C1 segment of cervical spinal cord (tissue), 14 donors: ENCODE data around the gene DISP3.

Source experiments
- DNase-seq, 14 donors: peaks; one replicate each; lab custom pipeline; 2025; lab: John Stamatoyannopoulos, UW

Gene DISP3

DNA sequence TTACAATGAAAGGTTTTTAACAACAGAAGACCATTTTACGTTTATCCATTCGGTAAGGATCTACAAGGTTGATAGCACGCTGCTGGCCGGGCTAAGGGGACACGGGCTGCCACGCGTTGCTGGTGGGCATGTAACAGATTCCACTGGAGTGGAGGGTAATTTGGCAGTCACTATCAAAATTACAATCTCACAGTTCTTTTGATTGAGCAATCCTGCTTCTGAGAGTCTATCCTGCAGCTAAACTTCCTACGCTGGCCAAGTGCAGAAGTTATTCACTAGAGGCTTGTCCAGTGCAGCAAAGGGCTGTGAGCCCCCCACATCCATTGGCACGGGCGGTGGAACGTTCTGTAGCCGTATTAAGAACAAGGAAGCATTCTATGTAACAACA is 61.8 kb downstream of the DISP3 start:
- no peak for DNase-seq

DNA sequence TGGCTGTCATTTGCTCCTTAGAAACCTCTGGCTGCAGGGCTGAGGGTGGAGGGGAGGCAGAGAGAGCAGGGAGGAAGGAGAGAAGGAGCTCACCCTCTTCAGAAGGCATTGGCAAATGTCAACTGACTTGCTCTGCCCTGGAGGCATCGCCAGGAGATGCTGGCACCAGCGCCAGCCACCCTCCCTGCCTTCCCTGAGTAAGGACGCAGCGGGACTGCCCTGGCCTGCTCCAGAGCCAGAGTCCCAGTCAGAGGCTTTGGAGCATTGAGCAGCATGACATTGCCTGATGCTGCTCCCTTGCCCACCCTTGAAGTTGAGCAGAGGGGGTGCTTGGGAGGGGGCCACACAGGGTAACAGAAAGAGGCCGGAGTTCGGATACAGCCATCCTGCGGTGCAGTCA is 62.3 kb downstream of the DISP3 start:
- DNase-seq: no peak

DNA sequence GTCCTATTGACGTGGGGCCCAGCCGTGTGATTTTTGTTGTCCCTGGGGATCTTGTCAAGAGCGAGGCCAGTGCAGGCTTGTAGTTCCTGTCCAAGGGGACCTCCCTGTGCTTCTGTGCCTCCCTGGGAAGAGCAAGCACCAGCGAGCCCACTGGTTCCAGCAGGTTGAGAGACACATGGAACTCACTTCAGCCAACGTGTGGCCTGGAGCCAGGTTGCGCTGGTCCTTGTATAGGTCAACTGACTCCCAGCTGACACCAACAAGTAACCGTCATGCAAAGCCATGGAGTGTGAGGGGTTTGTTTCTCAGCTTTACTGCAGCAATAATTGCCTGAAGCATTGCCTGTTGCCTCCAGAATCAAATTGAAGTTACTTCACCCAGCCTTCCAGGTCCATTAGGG is 63.0 kb downstream of the DISP3 start:
- no peak for DNase-seq

DNA sequence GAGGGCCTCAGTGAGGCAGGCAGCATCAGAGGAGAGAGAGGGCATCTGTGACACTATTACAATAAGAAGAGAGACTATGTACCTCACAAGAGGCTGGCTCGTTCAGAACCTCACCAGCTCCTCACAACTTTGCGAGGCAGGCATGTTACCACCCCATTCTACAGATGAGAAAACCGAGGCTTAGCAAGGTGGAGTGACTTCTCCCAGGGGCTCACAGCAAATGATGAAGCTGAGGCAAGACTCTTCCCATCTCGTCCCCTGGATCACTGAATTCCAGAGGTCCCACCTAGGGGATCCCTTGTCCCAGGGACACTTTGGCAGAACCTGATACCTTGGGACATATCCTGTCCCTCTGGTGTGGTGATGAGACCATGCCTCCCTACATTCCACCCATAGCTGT is 64.4 kb downstream of the DISP3 start:
- DNase-seq: no peak

DNA sequence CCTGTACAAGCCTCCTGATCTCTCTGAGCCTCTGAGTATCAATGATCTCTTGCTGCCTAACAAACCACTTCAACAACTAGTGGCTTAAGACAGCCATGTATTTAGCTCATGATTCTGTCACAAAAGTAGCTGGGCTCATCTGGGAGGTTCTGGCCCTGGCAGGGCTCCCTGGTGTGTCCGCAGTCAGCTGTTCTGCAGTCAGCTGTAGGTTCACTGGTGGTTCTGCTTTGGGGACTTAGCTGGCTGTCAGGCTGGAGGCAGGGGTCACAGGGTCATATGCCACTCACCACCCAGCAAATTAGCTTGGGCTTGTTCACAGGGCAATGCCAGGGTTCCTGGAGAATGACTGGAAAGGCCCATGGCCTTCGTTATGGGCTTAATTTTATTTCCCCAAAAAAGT is 64.8 kb downstream of the DISP3 start:
- no peak for DNase-seq

DNA sequence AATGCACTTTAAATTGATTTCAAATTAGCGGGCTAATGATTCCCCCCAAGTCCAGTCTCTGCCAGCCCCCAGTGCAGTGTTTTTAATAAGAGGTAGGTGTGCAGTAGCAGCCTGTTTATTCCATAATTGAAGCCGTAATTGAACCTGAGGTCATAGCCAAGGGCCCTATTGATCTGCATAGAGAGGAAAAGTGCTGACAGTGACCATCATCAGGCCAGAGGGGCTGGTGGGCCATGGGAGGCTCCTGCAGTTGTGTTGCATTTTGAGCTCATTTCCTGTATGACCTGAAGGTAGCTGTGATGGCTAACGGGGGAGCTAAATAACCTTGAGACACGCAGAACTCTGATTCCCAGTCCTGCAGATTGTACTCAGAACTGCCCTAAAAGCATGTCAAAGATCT is 67.5 kb downstream of the DISP3 start:
- no peak for DNase-seq

DNA sequence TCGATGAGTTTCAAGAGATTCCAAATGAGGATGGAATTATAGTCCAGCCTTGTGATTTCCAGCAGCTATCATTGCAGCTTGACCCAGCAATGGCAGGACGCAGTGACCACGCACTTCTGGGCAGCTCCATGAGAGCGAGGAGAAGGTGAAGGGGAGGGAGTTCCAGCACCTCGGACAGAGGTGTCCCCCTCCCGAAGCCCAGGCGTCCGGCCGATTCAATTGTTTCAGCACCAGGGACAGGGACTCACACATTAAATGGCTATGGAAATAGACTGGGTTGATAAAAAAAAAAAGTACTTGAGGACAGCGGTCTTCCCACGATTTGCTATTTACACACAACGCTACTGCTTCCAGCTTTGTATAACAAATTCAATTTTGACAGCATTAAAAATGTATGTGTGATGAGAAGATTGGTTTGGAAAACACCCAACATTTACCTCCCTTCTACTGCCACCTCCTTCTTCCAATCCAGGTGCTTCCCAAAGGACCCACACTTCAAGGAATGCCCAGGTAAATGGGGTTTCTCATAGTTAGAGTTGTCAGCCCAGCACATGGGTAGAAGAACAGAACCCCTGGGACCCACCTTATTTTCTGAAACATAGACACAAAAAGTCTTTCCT is 71.8 kb downstream of the DISP3 start:
- peak in 6 of 14 donors; percentile 2 to 47 (median 18) for DNase-seq

DNA sequence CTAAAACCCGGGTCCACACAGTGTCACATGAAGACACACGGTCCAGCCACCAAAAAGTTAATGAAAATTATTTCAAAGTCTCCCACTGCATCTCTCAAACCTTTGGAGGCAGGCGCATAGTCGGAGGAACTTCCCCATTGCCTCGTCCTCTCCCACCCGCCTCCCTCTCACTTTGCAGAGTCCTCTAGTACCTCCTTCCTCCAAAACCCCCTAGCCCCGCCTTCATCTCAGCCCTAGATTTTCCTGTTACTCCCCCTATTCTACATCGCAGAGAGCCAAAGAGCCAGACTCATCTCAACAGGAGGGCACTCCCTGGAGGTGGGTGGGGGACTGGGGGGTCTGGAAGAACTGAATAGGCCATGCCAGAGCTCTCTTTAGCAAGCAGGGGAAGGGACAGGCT is 79.3 kb downstream of the DISP3 start:
- DNase-seq: no peak

DNA sequence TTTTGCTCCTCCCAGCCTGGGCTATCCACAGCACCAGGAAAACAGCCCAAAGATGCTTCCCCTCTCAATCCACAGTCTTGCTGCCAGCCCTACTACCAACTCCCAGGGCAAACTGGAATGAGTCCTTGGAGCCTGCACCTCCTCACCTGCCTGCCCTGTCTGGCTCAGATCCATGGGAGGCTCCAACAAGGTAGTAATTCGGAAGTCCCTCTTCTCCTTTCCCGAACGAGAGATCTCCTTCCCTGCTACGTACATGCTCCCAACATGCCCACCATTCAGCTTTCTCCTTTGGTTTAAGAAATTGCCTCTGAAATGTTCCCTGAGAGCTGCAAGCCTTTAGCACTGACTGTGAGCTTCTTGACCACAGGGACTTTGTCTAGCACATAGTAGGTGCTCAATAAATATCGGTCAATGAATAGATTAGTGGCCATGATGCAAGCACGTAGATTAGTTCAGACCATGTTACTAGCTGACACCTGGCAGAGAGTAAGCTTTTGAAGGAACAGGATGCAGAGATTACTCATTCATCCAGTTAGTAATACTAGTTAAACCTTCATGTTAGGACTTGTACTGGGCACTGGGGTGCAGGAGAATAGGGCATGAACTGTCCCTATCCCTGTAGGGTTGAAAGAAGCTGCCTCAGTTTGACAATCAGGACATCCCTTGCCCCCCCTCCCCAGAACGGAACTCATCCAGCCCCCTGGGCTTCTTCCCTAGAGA is 80.1 kb downstream of the DISP3 start:
- no peak for DNase-seq

DNA sequence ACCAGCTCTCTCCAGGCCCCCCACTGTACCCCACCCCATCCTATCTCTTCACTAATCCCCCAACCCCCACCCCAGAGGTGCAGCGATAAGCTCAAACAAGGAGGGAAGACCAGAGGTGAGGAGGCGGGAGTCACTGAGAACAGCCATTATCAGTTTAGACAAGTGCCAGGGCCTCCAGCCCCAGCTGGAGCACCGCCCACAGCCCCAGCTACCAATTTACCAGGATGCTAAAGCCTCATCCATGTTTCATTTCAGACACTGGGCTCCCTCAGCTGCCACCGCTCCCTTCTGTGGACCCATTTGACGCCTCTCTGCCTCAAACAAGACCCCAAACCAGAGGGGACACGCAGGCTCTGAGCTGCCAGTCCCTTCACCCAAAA is 80.6 kb downstream of the DISP3 start:
- DNase-seq: no peak

DNA sequence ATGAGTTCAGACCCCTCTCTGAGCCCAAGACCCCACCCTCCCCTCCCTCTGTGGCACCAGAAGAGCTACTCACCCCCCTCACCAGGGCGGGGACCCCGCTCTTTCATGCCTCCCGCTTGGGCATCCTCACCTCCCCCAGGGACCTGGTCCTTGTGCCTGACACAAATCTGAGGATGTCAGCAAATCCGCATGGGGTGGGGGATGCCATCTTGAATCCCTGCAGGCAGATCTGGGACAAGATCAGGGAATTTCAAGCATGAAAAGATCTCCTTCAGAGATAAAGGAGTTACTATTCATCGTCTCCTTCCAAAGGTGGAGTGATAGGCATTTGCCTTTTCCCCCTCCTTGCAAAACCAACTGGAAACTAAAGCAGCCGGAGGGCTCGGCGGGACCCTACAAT is 81.1 kb downstream of the DISP3 start:
- DNase-seq: no peak

DNA sequence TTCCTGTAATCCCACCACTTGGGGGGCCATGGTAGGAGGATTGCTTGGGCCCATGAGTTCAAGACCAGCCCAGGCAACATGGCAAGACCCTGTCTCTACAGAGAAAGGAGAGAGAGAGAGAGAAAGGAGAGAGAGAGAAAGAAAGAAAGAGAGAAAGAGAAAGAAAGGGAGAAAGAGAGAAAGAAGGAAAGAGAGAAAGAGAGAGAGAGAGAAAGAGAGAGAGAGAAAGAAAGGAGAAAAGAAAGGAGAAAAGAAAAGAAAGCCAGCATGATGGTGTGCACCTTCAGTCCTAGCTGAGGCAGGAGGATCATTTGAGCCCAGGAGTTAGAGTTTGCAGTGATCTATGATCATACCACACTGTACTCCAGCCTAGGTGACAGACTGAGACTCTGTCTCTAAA is 82.8 kb downstream of the DISP3 start:
- DNase-seq: no peak

DNA sequence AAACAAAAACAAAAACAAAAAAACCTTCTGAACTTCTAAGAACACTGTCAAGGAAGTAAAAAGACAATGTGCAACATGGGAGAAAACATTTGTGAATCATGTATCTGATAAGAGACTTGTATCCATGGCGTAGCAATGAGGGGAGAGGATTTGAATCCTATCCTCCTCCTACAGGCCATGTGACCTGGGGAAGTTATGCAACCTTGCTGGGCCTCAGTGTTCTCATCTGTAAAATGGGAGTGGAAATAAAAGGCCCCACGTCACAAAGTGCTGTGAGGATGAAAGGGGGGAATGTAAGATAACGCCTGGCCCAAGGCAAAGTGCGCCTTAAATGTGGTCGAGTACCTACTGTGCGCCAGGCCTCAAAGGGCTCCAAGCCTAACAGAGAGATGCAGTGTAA is 83.7 kb downstream of the DISP3 start:
- no peak for DNase-seq

DNA sequence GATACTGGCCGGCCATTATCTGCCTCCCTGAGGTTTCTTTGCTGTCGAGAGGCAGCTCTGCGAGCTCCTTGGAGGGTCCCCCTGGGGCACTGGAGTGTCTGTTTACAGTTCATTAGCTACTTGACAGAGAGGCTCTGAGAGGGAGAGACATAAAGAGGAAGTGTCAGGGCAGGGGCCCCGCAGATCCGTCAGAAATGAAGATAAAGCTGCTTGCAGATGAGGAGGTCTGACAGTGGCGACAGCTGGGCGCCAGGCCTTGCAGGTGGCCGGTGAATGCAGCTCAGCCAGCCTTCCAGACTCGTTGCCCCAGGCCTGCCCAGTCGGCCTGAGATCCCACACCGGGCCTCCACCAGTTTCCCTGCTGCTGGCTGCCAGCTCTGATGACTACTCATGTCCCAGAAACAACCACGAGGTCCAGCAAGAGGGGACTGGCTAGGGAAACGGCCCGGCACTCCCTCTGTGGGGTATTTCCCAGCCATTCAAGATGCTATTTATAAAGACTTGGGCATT is 84.7 kb downstream of the DISP3 start:
- DNase-seq: peak in 1 of 14 donors; percentile 10

DNA sequence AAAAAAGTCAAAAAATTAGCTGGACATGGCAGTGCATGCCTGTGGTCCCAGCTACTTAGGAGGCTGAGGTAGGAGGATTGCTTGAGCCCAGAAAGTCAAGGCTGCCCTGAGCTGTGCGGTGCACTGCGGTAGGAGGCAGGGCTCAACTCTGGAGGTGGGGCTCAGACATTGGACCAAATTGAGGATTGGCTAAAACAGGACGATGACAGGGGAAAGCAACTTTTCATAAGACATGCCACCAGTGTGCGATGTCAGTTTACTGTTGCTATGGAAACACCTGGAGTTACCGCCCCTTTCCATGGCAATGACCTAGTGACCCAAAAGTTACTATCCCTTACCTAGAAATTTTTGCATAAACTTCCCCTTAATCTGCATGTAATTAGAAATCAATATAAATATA is 85.3 kb downstream of the DISP3 start:
- DNase-seq: no peak

DNA sequence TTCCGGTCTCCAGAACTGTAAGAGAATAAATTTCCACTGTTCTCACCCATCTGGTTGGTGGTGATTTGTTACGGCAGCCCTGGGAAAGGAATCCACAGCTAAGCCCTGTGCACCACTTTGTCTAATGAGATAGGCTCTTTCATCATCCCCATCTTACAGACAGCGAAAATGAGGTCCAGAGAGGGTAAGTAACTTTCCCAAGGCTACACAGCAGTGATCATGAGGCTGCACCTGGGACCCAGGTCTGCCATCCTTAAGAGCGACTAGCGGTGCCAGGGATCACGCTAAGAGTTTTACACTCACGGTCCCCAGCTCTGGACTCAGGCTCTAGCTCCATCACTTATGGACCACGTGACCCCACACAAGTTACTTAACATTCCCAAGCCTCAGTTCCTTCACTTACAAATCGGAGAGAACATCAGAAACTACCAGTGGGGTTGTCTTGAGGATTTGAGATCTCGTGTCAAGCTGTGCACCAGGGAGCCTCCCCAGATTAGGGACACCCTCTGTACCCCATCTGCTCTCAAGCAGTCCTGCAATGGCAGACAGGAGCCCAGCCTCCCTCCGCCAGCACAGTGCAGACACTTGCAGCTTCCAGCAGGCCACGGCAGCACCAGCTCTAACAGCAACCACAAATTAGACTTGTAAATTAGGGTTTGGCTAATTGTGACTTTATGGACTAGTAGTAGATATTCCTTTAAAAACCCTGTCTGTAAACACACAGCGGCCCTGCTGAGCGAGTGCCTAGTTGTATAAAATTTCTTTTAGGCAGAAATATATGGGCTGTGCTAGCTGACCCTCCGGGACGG is 87.3 kb downstream of the DISP3 start:
- DNase-seq: no peak

DNA sequence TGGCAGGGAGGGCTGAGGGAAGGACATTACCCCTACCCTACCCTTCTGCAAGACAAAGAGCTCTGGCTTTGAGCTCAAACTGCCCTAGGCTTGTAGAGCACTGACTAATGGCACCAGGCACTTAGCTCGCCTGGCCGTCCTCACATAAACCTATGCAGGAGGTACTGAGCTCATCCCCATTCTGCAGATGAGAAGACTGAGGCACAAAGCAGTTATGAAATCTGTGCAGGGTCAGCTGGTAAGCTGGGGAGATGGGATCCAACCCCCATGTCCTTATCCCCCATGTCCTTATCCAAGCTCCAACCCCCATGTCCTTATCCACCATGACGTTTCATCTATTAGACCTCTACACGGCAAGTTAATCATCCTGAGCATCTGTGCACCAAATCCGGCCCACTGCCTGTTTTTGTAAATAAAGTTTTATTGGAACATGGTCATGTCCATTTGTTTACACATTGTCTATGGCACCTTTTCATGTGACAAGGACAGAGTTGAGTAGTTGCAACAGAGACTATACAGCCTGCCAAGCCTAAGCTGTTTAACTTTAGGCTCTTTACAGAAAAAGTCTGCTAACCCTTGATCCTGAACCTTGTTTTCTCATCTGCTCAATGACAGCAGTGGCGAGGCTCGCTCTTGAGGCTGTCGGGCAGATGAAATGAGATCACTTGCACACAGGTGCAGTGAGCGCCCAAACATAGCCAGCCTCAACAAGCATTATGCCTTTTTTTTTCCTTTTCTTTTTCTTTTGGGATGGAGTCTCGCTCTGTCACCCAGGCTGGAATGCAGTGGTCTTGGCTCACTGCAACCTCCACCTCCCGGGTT is 88.5 kb downstream of the DISP3 start:
- no peak for DNase-seq

DNA sequence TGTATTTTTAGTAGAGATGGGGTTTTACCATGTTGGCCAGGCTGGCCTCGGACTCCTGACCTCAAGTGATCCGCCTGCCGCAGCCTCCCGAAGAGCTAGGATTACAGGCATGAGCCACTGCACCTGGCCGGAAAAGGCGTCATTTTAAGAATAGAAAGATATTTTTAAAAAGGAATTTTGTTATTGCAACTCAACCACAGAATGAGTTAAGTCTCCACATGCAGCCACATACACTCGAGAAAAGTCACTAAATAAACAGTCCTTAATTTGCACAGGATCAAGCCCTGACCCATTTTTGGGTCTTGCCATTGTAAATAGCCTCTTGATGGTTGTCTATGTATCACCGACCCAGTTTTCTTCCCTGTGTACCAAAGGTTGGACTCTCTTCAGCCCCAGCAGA is 89.7 kb downstream of the DISP3 start:
- no peak for DNase-seq

DNA sequence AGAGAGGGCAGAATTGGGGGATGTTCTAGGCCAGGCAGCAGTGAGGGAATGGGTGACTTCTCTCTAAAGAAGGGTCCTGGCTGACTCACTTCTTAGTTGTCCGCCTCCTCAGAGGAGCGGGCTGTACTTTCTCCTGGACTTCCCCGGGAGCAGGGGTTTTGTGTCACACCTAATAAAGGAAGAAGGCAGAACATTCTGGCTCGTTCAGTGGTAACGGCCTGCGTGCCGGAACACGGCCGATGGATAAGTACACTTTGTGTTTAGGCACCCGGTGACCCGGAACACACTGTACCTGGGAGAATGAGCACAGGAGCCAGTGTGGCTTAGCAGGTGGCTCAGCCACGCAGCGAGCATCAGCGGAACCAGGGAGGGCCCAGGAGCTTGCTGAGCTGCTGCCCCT is 90.6 kb downstream of the DISP3 start:
- no peak for DNase-seq

DNA sequence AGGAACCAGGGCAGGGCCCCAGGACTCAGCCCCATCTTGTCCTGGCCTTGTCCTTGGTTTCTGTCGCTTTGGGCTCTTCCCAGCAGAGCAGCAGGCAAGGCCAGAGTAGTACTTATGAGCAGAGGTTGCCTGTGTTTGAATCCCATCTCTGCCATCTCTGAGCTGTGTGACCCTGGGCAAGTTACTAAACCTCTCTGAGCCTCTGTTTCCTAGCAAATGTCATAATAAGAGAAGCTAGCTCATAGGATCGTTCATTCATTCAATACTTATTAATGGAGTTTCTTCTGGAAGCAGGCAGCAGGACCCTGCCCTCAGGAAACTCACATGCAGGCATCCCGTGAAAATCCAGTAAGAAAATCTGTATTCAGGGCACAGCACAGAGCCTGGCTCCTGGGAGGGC is 91.0 kb downstream of the DISP3 start:
- DNase-seq: no peak

DNA sequence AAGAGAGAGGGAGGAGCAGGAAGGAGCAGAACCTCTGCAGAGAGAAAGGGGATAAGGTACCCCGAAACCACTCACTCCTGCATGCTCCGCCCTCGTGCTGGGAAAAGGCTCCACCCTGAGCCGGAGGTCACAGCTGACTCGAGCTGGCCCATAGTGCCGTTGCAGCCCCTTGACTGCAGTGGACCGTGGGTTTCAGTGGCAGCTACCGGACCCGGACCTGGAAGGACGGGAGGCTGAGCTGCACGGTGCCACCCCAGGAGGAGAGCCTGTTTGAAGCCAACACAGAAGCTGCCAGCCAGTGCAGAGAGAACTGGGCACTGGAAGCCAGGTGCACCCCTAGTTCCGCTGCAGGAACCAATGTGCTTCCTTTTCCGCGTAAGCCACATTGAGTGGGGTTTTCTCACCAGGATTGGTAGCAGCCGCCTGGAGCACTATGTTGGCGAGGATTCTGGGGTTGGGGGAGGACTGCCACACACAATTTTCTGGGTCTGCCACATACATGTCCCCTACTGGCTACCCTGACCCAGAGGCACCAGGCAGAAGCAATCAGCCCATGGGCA is 91.9 kb downstream of the DISP3 start:
- DNase-seq: no peak
